Chondrocyte (in vitro differentiated cells): ENCODE data around the gene CTSS. TPM values are rescaled to one million over a fixed set of nuclear protein-coding genes. Genes with fewer than 3 reads are reported as not detected.

ENCODE experiments used
- DNase-seq: peaks from one replicate; pipeline ENCODE4 v3.0.0; 2021; ENCODE audit warnings: mixed read lengths, low spot score
- H3K27ac Mint-ChIP-seq: one replicate; pipeline ENCODE4 v1.8.0; 2021; ENCODE audit warnings: mild to moderate bottlenecking, moderate library complexity, mixed read lengths; ENCODE audit not compliant: unreplicated experiment
- H3K27me3 Mint-ChIP-seq: 2 replicates; pipeline ENCODE4 v1.8.0; 2021; ENCODE audit warnings: low read depth, mixed read lengths
- H3K36me3 Mint-ChIP-seq: 2 replicates; pipeline ENCODE4 v1.8.0; 2021; ENCODE audit warnings: low read depth, mixed read lengths
- H3K4me1 Mint-ChIP-seq: 2 replicates; pipeline ENCODE4 v1.8.0; 2021; ENCODE audit warnings: low read depth, mild to moderate bottlenecking, mixed read lengths
- H3K4me3 Mint-ChIP-seq: one replicate; pipeline ENCODE4 v1.8.0; 2021; ENCODE audit warnings: mild to moderate bottlenecking, moderate library complexity, mixed read lengths; ENCODE audit not compliant: unreplicated experiment
- H3K9me3 Mint-ChIP-seq: 2 replicates; pipeline ENCODE4 v1.8.0; 2021; ENCODE audit warnings: low read depth, mixed read lengths
- total RNA-seq: library from RNA; stranded (reverse); gene quantifications from 3 replicates; pipeline ENCODE4 v1.2.1, GENCODE V29; 2021
- TF ChIP-seq, protein P1 (sequence below): fragments of 200-600 bp; sonication (generic); IDR thresholded peaks from 2 replicates; pipeline ENCODE4 v1.5.0; 2021; ENCODE audit warnings: antibody characterized with exemption, mild to moderate bottlenecking, moderate library complexity

CTSS gene
- total RNA-seq, 1 donor from 2014 or later: 1.5 TPM

DNA sequence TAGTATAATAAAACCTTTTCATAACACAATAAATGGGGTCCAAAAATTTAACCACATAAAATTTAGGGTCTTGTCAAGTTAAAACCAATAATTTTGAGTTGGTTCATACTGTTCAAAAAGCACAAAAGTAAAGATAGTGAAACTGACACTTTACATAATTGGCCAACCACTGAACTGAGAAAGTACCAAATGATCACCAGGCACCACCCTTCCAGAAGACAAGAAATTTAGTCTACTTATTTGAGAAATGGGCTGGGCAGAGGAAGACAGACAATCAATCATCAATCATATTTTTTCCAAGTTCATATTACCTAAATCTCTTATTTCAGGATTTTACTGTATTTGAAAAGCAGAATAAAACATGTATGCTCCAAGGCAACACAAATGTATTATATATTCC lies 62.2 kb downstream of the CTSS start:
- Mint-ChIP-seq H3K4me1 (no peaks in the 10 kb centered on the region), H3K36me3 (no peaks in the 10 kb centered on the region), H3K27me3 (peaks cover 20% of the 10 kb centered on the region), H3K4me3 (no peak overlapping the region), H3K9me3 (no peaks in the 10 kb centered on the region), H3K27ac (no peak overlapping the region)
- no peak for DNase-seq
- TF ChIP-seq, protein P1, sequence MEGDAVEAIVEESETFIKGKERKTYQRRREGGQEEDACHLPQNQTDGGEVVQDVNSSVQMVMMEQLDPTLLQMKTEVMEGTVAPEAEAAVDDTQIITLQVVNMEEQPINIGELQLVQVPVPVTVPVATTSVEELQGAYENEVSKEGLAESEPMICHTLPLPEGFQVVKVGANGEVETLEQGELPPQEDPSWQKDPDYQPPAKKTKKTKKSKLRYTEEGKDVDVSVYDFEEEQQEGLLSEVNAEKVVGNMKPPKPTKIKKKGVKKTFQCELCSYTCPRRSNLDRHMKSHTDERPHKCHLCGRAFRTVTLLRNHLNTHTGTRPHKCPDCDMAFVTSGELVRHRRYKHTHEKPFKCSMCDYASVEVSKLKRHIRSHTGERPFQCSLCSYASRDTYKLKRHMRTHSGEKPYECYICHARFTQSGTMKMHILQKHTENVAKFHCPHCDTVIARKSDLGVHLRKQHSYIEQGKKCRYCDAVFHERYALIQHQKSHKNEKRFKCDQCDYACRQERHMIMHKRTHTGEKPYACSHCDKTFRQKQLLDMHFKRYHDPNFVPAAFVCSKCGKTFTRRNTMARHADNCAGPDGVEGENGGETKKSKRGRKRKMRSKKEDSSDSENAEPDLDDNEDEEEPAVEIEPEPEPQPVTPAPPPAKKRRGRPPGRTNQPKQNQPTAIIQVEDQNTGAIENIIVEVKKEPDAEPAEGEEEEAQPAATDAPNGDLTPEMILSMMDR: no peak

- Mint-ChIP-seq H3K27me3 (peaks cover 12% of the 10 kb centered on the region), H3K36me3 (peaks cover 7% of the 10 kb centered on the region), H3K4me3 (peak within 1 kb of the TSS; percentile 88), H3K9me3 (no peaks in the 10 kb centered on the region), H3K27ac (peak within 1 kb of the TSS; percentile 92), H3K4me1 (peaks cover 20% of the 10 kb centered on the region)
- TF ChIP-seq, protein P1: peak; percentile 59
- no peak for DNase-seq
Observed at GRCh38 chr1:150696995-150697927, 68.3 kb downstream of the CTSS start, which contains the start of gene GOLPH3L. Gene GOLPH3L (minus strand): TSS chr1:150697154. CDS start chr1:150694838, 2,316 bp downstream.

DNA sequence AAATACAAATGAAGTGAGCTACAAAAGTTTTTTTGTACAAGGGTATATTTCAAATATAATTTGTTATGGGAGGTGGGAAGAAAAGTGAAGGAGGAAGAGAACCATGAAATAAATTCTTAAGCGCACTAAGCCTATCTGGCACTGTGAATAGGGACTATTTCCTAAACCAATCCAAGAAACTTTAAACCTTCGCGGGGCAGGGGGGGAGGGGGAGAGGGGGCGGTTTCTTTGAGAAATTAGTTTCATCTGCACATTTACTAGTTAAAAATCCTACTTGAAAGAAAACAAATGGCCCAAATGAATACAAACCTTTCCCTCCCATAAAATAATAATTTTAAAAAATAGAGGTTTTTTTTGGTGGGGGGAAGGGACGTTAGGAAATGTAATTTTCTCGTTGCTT lies 69.0 kb downstream of the CTSS start:
- no peaks in the 10 kb centered on the region for H3K9me3 Mint-ChIP-seq
- H3K27ac Mint-ChIP-seq: peak overlapping the region; percentile 92
- H3K27me3 Mint-ChIP-seq: peaks cover 9% of the 10 kb centered on the region
- H3K36me3 Mint-ChIP-seq: peaks cover 7% of the 10 kb centered on the region
- no peak for DNase-seq
- TF ChIP-seq, protein P1: no peak
- peaks cover 20% of the 10 kb centered on the region for H3K4me1 Mint-ChIP-seq
- peak overlapping the region; percentile 88 for H3K4me3 Mint-ChIP-seq

DNA sequence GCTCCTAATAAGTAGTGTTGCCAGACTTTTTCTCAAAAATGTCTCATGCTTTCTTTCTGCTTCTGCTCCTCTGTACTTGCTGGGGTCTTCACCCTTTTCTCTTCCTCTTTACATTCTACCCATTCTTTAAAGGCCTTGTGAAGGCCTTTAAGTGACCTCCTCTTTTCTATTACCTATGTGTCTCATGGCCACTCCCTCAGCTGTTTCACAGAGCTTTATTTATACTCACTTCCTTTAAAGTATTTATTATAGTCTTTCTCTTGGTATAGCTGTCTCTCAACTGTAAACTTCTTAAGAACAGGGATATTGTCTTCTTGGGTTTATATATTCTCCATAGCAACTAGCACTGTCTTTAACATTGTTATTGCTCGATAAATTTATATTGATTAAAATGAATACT lies 69.4 kb downstream of the CTSS start:
- Mint-ChIP-seq H3K4me1 (peaks cover 20% of the 10 kb centered on the region), H3K4me3 (peak overlapping the region; percentile 88), H3K27ac (peak overlapping the region; percentile 59), H3K27me3 (peaks cover 6% of the 10 kb centered on the region), H3K36me3 (peaks cover 9% of the 10 kb centered on the region), H3K9me3 (no peaks in the 10 kb centered on the region)
- TF ChIP-seq, protein P1: no peak
- no peak for DNase-seq

DNA sequence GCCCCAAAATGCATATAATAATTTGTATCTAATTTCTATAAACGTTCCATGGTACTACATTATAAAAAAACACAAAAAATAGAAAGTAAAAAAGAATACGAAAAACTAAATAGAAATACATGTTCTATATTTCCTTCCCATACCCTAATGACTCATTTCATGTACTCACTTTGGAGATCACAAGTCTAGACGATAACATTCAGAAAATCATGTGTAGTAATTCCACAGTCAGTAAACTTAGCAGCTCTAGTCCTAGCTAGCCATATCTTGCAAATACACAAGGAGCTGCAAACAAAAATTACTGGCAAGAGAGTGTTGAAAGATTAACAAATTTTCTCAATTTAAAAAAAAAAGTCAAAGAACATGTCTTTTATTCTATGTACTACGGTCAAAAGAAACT lies 70.0 kb downstream of the CTSS start:
- H3K36me3 Mint-ChIP-seq: peaks cover 9% of the 10 kb centered on the region
- TF ChIP-seq, protein P1: no peak
- H3K27ac Mint-ChIP-seq: no peak overlapping the region
- DNase-seq: no peak
- H3K9me3 Mint-ChIP-seq: no peaks in the 10 kb centered on the region
- no peak overlapping the region for H3K4me3 Mint-ChIP-seq
- H3K27me3 Mint-ChIP-seq: peaks cover 3% of the 10 kb centered on the region
- peaks cover 21% of the 10 kb centered on the region for H3K4me1 Mint-ChIP-seq
